NCI-H187 (cell line): ENCODE data around the gene CCDC148.
A peak's percentile ranks its signal among the peaks of the same experiment; 100 is the strongest.
"Not testable (repeated sequence)": the region's sequence is repeated elsewhere in the genome, so short reads cannot be mapped to it uniquely, and the experiment has no call there.

Experiments used
- DNase-seq, 2 experiments: peaks; one replicate each; lab custom pipeline; 2025; lab: John Stamatoyannopoulos, UW

Gene CCDC148

DNA sequence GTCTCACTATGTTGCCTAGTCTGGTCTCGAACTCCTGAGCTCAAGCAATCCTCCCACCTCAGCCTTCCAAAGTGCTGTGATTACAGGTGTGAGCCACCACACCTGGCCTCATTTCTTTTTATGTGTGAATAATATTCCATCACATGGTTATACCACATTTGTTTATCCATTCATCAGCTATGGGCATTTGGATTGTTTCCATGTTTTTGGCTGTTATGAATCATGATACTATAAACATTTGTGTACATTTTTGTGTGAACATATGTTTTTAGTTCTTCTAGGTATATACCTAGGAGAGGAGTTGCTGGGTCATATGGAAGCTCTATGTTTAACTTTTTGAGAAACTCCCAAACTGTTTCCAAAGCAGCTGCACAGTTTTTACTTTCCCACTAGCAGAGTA is 24.6 kb upstream of the CCDC148 start:
- no peak for DNase-seq

GRCh38 chr2:158478816-158479215 is 22.3 kb upstream of the CCDC148 start:
- no peak for DNase-seq

- DNase-seq = no peak
Measured at GRCh38 chr2:158478237-158478636, 21.7 kb upstream of the CCDC148 start.

DNA sequence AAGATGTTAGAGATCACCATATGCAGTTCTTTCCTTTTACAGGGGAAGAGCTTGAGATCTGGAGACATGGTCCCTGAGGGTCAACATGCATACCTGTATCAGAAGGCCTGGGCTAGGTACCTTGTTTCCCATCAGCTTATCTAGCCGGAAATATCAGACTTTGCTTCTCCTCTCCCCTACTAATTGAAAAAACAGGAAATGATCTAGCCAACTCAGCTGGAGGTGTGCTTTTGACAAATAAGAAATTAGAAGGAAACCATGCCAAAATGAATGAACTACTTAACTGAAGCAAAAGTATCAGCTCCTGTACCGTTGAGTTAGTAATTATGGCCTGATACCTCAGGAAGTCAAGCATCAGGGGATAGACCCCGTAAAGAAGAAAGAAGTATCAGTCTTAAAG is 20.6 kb upstream of the CCDC148 start:
- no peak for DNase-seq

GRCh38 chr2:158474526-158475011 is 18.0 kb upstream of the CCDC148 start:
- DNase-seq = not testable (repeated sequence)

DNA sequence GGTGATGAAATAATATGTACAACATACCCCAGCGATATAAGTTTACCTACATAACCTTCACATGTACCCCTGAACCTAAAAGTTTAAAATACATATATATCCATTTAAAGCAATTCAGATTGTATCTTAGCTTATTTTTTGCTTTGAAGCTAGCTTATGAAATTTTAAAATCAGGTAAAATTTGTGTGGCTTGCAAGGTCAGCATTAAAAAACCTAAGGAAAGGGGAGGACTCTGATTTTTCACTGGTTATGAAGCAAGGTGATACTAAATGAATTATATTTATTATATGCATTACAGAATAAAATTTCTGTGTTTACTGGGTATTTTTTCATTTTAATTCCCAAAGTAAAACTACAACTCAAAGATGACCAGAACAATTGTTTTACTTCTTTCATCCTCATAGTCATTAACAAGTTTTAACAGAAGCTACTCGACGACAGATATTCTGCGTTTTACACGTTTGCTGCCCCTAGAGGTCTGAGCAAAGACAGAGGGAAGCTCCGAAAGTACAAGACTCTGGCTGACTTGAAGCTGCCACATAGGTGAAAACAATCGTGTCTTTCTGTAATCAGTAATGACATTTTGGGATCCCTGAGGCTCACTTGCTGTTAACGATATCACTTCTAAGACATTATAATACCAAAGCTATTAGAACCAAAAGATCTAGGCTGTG is 17.3 kb upstream of the CCDC148 start:
- no peak for DNase-seq

GRCh38 chr2:158473300-158473699 is 16.7 kb upstream of the CCDC148 start:
- not testable (repeated sequence) for DNase-seq

- DNase-seq = not testable (repeated sequence)
Measured at GRCh38 chr2:158472829-158473228, 16.3 kb upstream of the CCDC148 start.

GRCh38 chr2:158467248-158467647 is 10.7 kb upstream of the CCDC148 start:
- no peak for DNase-seq

DNA sequence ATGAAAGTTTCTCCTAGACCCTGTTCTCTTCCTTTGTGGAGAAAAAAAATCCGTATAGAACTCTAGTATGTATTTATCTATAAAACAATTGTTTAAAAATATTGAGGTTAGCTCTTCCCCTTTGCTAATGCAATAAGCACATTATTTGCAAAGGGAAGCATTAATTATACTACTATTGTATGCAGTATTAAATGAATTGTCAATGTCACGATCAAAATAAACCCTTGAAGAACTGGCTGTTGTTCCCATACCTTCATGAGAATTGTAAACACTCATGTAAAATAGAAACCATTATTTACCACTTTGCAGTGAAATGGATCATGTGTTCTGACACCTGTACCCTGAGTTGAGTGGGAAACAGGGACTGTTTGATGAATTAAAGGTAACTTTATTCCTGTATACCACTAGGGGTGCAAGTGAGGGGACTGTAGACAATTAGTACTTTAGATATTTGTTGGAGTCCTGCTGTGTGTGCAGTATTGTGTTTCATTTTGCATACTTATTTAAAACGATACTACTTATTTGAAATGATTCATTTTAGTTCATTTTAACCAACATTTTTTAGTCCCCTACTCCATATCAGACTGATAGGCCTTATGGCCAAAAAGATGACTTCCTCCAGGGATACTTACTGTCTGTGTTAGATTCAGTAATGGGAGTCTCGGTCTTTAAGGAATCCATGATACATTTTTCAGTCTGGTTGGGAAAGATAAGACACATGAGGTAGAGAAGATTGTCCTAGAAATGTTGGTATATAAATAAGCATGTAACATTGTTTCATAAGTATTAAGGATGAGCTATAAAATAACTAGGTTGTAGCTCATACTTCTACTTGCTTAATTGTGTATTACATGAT is 8.1 kb upstream of the CCDC148 start:
- no peak for DNase-seq

DNA sequence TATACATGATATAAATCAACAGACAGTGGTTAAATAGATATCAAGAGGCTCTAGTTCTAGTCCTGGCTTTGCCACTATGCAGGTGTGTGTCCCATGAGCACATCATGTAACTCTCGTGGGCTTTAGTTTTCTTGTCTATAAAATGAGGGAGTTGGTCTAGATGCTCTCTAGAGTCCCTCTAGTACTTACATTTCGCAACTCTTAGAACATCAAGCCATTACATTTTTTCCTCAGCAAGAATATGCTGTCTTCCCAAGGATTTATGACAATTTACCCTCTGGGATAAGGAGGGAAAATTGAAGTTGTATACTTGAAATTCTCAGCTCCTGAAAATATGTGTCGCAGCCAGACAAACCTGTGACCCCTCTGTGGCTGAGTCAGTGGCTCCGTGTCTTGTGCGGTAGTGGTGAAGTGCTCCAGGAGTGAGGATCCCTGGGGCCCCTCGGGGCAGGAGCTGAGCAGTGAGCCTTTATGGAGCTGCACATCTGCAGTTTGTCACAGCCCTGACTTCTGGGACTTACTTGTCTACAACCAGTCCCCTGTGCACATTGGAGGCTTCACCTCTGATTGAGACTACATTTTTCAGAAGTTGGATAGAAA is 7.0 kb upstream of the CCDC148 start:
- no peak for DNase-seq

GRCh38 chr2:158460632-158461297 is 4.2 kb upstream of the CCDC148 start:
- DNase-seq = no peak

DNA sequence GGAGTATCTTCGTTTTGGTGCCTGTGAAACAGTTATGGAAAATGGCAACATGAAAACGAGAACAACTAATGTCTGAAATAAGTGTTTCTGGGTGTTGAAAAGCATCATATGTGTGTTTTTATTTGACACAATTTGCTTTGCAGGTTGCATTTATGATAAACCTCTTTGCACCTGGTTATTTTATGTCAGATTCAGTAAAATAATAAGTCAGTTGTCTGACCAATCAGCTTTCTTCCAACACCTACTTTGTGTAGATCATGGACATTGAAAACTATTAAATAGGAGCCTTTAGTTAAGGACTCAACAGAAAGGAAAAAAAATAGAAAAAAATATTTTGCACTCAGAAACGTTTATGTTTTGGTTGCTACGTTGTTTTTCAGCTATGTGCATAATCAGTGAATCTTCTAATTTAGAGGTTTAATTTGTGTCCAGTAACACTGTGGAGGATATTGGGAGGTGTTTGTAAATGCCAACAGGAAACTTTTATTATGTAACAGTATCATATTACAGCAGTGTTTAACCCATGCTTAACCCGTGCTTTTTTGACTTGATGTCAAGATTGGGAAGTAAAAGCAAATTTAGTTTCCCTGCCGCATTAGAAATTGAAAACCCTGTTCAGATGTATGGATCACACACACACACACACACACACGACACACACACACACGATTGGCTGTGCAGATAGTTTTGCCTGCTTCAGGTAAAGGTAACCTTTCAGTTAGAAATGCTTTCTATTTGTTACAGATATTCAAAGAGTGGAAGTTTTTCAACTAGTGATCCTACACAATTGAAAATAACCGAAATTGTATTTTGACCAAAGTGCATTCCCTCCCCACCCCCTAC is 2.8 kb upstream of the CCDC148 start:
- DNase-seq = no peak

DNA sequence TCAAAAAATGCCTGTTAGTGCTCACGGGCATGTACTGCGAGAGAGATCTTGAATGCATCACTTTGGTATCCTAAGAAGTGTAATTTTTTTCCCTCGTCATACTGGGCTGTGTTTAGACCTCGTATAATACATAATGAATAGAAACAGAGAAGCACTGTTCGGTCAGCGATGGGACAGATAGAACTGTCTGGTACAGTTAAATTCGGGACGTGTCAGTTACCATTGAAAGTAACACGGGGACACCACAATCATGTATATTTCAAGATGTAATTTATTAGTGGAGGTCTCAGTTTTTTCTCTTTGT is 2.0 kb upstream of the CCDC148 start:
- no peak for DNase-seq

DNA sequence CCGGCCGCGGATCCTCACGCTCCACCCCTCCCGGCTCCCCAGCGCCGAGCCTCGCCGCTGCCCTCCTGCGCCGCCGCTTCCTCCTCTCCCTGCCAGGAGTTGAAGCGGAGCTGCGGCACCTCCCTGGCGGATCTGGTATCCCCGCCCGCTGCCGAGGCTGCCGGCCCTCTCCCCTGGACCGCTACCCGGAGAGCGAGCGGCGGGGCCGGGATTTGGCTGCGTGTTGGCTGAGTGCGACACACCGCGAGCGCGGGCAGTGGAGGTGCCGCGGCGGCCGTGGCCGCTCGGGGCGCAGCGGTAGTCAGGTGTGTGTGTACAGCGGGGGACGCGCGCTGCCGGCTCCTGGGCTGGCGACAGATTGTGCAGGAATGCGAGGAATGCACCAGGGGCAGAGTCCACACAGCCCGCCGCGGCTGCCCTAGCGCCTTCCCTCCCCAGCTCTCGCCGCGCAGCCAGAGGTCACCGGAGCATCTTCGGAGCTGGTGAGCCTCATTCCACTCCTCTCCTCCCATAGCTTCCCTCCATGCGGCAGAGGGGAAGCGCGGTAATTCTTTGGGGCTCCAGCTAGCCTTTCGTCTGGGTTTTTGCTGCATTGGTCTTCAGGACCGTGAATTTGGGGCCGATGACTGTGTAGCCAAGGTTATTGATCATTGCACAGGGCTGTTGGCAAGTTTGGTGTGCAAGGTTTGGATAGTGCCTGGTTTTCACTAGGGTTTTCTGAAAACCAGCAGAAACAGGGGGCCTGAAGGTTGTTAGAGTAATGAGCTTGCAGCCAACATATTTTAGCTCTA is 1.5 kb upstream of the CCDC148 start:
- peak in 1 of 2 experiments; percentile 1 for DNase-seq

- no peak for DNase-seq
Measured at GRCh38 chr2:158457092-158457825, 706 bp upstream of the CCDC148 start.

DNA sequence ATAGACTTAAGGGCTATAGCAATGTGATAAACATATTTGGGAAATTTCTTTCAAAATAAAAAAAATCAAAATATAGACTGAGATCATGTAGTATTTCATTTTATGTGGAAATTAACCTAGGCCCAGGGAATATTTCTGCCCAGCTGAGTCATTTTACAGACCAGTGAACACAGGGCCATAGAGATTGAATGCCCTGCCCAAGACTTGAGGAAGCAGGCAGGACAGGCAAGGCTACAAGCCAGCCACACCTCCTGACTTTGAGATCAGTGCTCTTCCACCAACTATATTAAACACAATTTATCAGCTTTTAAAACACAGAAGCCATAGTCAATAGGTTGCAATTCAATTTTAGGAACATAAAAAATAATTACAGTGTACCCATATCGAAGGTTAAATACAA is 12.9 kb downstream of the CCDC148 start:
- DNase-seq = no peak

DNA sequence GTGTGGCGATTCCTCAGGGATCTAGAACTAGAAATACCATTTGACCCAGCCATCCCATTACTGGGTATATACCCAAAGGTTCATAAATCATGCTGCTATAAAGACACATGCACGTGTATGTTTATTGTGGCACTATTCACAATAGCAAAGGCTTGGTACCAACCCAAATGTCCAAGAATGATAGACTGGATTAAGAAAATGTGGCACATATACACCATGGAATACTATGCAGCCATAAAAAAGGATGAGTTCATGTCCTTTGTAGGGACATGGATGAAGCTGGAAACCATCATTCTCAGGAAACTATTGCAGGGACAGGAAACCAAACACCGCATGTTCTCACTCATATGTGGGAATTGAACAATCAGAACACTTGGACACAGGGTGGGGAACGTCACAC is 17.5 kb downstream of the CCDC148 start:
- DNase-seq = not testable (repeated sequence)

- DNase-seq = not testable (repeated sequence)
Measured at GRCh38 chr2:158433716-158434115, 22.8 kb downstream of the CCDC148 start.

- DNase-seq = no peak
Measured at GRCh38 chr2:158432117-158432516, 24.4 kb downstream of the CCDC148 start.
